ENCODE results near the gene MICALL1.

MICALL1 gene

DNA sequence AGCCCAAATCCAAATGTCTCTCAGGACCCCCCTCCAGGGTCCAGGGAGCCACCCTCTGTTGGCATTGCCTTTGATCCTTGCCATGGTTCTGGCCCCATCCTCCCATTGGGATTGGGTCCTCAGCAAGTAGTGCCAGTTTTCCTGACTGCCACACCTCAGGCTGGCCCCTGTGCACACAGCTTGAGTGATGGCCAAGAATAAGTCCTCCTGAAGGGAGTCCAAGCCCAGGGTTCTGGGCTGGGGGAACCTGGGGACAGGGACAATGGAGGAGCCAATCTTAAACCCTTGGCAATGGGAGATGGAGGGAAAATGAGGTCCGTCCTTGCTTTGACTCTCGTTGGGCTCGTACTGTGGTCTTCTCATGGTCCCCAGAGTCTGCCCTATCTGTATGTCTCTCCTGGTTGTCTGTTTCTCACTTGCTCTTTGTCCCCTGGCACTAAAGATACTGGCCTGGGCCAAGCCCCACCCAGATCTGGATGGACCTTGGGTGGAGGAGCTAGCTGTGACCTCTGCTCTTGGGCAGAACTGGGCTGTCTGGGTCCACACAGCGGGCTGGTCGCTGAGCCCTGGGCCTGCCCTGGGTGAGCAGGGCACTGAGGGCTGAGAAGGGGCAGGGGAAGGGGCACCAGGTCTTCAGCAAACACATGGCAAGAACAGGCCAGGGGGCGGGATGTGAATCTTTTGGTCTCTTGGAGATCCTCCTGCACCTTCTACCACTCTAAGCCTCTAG lies 75.3 kb downstream of the MICALL1 start:
- no peak overlapping the region for H2BK12ac ChIP-seq (ENCODE audit: low read length)
- no peak overlapping the region for H3K27ac ChIP-seq (ENCODE audit: low read depth, low read length)
- no peak overlapping the region for H4K12ac ChIP-seq (ENCODE audit: low read depth, low read length)
- H3K23ac ChIP-seq (ENCODE audit: low read length): no peak overlapping the region
- peaks cover 23% of the 10 kb centered on the region for H3K27me3 ChIP-seq (ENCODE audit: insufficient read depth, low read length)
- H3K9ac ChIP-seq (ENCODE audit: low read length): no peak overlapping the region
- H3K18ac ChIP-seq (ENCODE audit: low read length): no peak overlapping the region
- H3K79me1 ChIP-seq (ENCODE audit: low read length): no peaks in the 10 kb centered on the region
- H3K4ac ChIP-seq (ENCODE audit: low read depth, low read length): no peak overlapping the region
- no peak overlapping the region for H4K91ac ChIP-seq (ENCODE audit: low read depth, low read length)
- no peak overlapping the region for H2AFZ ChIP-seq (ENCODE audit: insufficient read depth, low read length, poor library complexity)
- H3K14ac ChIP-seq (ENCODE audit: low read length): no peak overlapping the region
- no peak overlapping the region for H4K8ac ChIP-seq (ENCODE audit: low read depth, low read length)
- H3K4me2 ChIP-seq (ENCODE audit: low read length): no peak overlapping the region
- WGBS (ENCODE audit: extremely low coverage, insufficient coverage, insufficient read length): no CpG with 5 or more reads among the region's 6 CpGs
- no peak overlapping the region for H2BK120ac ChIP-seq (ENCODE audit: insufficient read depth, low read length, poor library complexity)
- H3K36me3 ChIP-seq (ENCODE audit: control insufficient read depth in 1 of 2, insufficient read depth in 2 of 2, low read length in 2 of 2): no peaks in the 10 kb centered on the region
- H3K9me3 ChIP-seq (ENCODE audit: insufficient read depth, low read depth, low read length): peaks cover 4% of the 10 kb centered on the region
- H3K4me3 ChIP-seq (ENCODE audit: low read depth, low read length): no peak overlapping the region
- no peak overlapping the region for H2BK5ac ChIP-seq (ENCODE audit: low read depth, low read length, poor library complexity)
- H3K79me2 ChIP-seq (ENCODE audit: control insufficient read depth, insufficient read depth, low read length, poor library complexity): no peaks in the 10 kb centered on the region
- H2AK5ac ChIP-seq (ENCODE audit: low read length): no peak overlapping the region
- peaks cover 7 to 10% of the 10 kb centered on the region in 2 experiments for H3K4me1 ChIP-seq (ENCODE audit: control insufficient read depth in 1 of 2, insufficient read depth in 2 of 2, low read length in 2 of 2)
- no peak for DNase-seq

DNA sequence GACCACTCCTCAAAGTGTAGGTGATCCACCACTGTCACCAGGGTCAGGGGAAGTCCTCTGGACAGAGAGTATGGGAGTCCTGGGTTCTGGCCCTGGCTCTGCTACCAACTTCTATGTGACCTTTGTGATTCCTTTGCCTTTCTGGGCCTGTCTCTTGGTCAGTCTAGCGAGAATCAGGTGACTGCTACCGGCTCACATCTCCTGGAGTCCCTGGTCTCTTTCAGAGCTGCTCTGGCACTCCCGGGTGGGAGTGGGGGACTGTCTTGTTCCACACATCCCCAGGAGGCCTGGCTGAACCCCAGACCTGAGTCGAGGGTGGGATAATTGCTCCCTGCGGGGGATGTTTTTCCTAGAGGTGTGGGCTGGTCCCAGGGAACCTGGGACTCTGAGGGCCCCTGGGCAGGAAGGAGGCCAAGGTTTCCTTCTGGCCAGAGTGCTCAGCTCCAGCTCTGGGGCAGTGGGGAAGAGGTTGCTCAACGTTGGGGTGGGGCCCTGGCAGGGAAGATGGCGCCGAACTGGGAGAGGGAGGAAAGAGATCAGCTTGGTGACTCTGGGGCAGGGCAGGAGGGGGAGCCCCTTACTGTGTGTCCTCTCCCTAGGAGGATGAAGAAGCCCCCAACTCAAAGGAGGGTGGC lies 76.2 kb downstream of the MICALL1 start:
- no CpG with 5 or more reads among the region's 8 CpGs for WGBS (ENCODE audit: extremely low coverage, insufficient coverage, insufficient read length)
- Histone ChIP-seq H3K4me1 (ENCODE audit: control insufficient read depth in 1 of 2, insufficient read depth in 2 of 2, low read length in 2 of 2) (peaks cover 7 to 10% of the 10 kb centered on the region in 2 experiments), H3K9me3 (ENCODE audit: insufficient read depth, low read depth, low read length) (peaks cover 4% of the 10 kb centered on the region), H4K91ac (ENCODE audit: low read depth, low read length) (no peak overlapping the region), H4K8ac (ENCODE audit: low read depth, low read length) (no peak overlapping the region), H2BK120ac (ENCODE audit: insufficient read depth, low read length, poor library complexity) (no peak overlapping the region), H3K79me2 (ENCODE audit: control insufficient read depth, insufficient read depth, low read length, poor library complexity) (no peaks in the 10 kb centered on the region), H3K79me1 (ENCODE audit: low read length) (no peaks in the 10 kb centered on the region), H3K14ac (ENCODE audit: low read length) (no peak overlapping the region), H3K27ac (ENCODE audit: low read depth, low read length) (no peak overlapping the region), H3K9ac (ENCODE audit: low read length) (no peak overlapping the region), H3K36me3 (ENCODE audit: control insufficient read depth in 1 of 2, insufficient read depth in 2 of 2, low read length in 2 of 2) (no peaks in the 10 kb centered on the region), H2AFZ (ENCODE audit: insufficient read depth, low read length, poor library complexity) (no peak overlapping the region), H2BK12ac (ENCODE audit: low read length) (no peak overlapping the region), H3K18ac (ENCODE audit: low read length) (no peak overlapping the region), H2BK5ac (ENCODE audit: low read depth, low read length, poor library complexity) (no peak overlapping the region), H3K4ac (ENCODE audit: low read depth, low read length) (no peak overlapping the region), H4K12ac (ENCODE audit: low read depth, low read length) (no peak overlapping the region), H3K27me3 (ENCODE audit: insufficient read depth, low read length) (peaks cover 23% of the 10 kb centered on the region), H3K4me2 (ENCODE audit: low read length) (no peak overlapping the region), H3K4me3 (ENCODE audit: low read depth, low read length) (no peak overlapping the region), H2AK5ac (ENCODE audit: low read length) (no peak overlapping the region), H3K23ac (ENCODE audit: low read length) (no peak overlapping the region)
- no peak for DNase-seq

DNA sequence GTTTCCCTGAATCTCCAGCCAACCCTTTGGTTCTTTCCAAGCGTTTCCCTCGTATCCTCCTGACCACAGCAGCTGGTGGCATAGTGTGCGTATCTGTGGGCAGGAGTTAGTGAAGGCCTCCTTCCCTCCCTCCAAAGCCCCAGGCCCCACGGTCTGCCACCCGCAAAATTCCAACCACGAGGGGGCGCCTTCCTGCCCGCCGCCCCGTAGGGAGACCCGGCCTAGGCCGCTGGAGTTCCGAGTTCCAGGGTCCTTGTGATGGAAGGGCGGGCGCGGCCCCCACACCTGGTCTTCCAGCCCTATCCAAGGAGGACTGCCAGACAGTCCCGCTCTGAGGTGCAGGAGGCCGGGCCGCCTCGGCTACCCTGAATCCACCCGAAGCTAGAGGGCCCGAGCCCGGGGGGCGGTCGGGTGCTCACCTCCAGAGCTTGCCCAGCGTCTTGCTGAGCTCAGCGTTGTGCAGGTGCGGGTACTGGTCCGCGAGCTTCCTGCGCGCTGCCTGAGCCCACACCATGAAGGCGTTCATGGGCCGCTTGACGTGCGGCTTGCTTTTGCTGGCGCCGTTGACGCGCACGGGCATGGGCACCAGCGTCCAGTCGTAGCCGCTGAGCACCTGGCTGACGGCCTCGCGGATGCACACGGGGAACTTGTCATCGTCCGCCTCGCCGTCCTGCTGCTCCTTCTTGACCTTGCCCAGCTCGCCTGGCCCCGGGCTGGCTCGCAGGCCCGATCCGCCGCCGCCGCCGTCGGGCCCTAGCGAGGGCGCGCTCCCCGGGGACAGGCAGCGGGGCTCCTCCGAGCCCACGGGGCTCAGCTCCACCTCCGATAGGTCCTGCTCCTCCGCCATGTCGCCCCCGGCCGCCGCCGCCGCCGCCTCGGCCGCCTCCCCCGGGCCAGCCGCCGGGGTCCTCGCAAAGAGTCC lies 77.1 kb downstream of the MICALL1 start:
- no peak overlapping the region for H3K9ac ChIP-seq (ENCODE audit: low read length)
- H4K12ac ChIP-seq (ENCODE audit: low read depth, low read length): no peak overlapping the region
- no peak overlapping the region for H3K14ac ChIP-seq (ENCODE audit: low read length)
- H3K23ac ChIP-seq (ENCODE audit: low read length): no peak overlapping the region
- no peaks in the 10 kb centered on the region for H3K79me2 ChIP-seq (ENCODE audit: control insufficient read depth, insufficient read depth, low read length, poor library complexity)
- no peak overlapping the region for H3K27ac ChIP-seq (ENCODE audit: low read depth, low read length)
- H2BK5ac ChIP-seq (ENCODE audit: low read depth, low read length, poor library complexity): no peak overlapping the region
- H2BK120ac ChIP-seq (ENCODE audit: insufficient read depth, low read length, poor library complexity): no peak overlapping the region
- peaks cover 7 to 10% of the 10 kb centered on the region in 2 experiments for H3K4me1 ChIP-seq (ENCODE audit: control insufficient read depth in 1 of 2, insufficient read depth in 2 of 2, low read length in 2 of 2)
- H3K4ac ChIP-seq (ENCODE audit: low read depth, low read length): no peak overlapping the region
- H3K4me3 ChIP-seq (ENCODE audit: low read depth, low read length): peak overlapping the region; percentile 32
- no peak overlapping the region for H4K91ac ChIP-seq (ENCODE audit: low read depth, low read length)
- no CpG with 5 or more reads among the region's 84 CpGs for WGBS (ENCODE audit: extremely low coverage, insufficient coverage, insufficient read length)
- H2BK12ac ChIP-seq (ENCODE audit: low read length): no peak overlapping the region
- no peak overlapping the region for H2AFZ ChIP-seq (ENCODE audit: insufficient read depth, low read length, poor library complexity)
- H3K79me1 ChIP-seq (ENCODE audit: low read length): no peaks in the 10 kb centered on the region
- H3K4me2 ChIP-seq (ENCODE audit: low read length): peak overlapping the region; percentile 42
- peaks cover 4% of the 10 kb centered on the region for H3K9me3 ChIP-seq (ENCODE audit: insufficient read depth, low read depth, low read length)
- peaks cover 23% of the 10 kb centered on the region for H3K27me3 ChIP-seq (ENCODE audit: insufficient read depth, low read length)
- no peak overlapping the region for H4K8ac ChIP-seq (ENCODE audit: low read depth, low read length)
- no peaks in the 10 kb centered on the region for H3K36me3 ChIP-seq (ENCODE audit: control insufficient read depth in 1 of 2, insufficient read depth in 2 of 2, low read length in 2 of 2)
- DNase-seq: no peak
- no peak overlapping the region for H3K18ac ChIP-seq (ENCODE audit: low read length)
- H2AK5ac ChIP-seq (ENCODE audit: low read length): no peak overlapping the region

Data from trophoblast cell (in vitro differentiated cells and primary cell).